Gastrocnemius medialis (tissue), 4 donors: ENCODE data around the gene TCHP. TPM values are rescaled to one million over a fixed set of nuclear protein-coding genes. Genes with fewer than 3 reads are reported as not detected.

ENCODE experiments used
- ATAC-seq, 2 donors: fragments of 150-250 bp; one replicate each; pipeline ENCODE4 v1.9.1; 2016
- DNase-seq, 2 donors: peaks; one replicate each; pipeline ENCODE4 v3.0.0-alpha.2; 2019
- H3K27ac ChIP-seq, 4 donors: fragments of 200-600 bp; sonication (generic); 1 replicate in 1 of 4; 2 replicates in 3 of 4; pipeline ENCODE4 v1.5.1; 2016 to 2018; ENCODE audit warnings: mild to moderate bottlenecking in 2 of 4, moderate library complexity in 1 of 4
- H3K27me3 ChIP-seq, 3 donors: fragments of 200-600 bp; sonication (generic) in 2 of 3; 1 replicate in 1 of 3; 2 replicates in 2 of 3; pipeline versions ENCODE4 v1.5.1 to v1.6.0; 2016 to 2019; ENCODE audit warnings: mild to moderate bottlenecking in 1 of 3, moderate library complexity in 1 of 3
- H3K36me3 ChIP-seq, 2 donors: fragments of 200-600 bp; sonication (generic) in 1 of 2; one replicate each; pipeline ENCODE4 v1.5.1; 2017 to 2018
- H3K4me1 ChIP-seq, 2 donors: fragments of 200-600 bp; sonication (generic) in 1 of 2; one replicate each; pipeline ENCODE4 v1.5.1; 2016 to 2017; ENCODE audit warnings: mild to moderate bottlenecking in 2 of 2
- H3K4me3 ChIP-seq, 4 donors: fragments of 200-600 bp; sonication (generic) in 3 of 4; 1 replicate in 1 of 4; 2 replicates in 3 of 4; pipeline ENCODE4 v1.5.1; 2016 to 2019; ENCODE audit warnings: mild to moderate bottlenecking in 2 of 4
- H3K9me3 ChIP-seq, 3 donors: fragments of 200-600 bp; sonication (generic) in 2 of 3; 1 replicate in 1 of 3; 2 replicates in 2 of 3; pipeline ENCODE4 v1.5.1; 2016 to 2019
- POLR2A ChIP-seq, 2 donors: fragments of 450-650 bp; IDR thresholded peaks; one replicate each; pipeline ENCODE4 v1.6.1; 2017; ENCODE audit warnings: antibody characterized with exemption in 2 of 2, mild to moderate bottlenecking in 2 of 2, moderate library complexity in 2 of 2
- in situ Hi-C, 4 donors: fragments of 200-750 bp; cut with MboI; loops; one replicate each; pipeline versions ENCODE4 v1.15.0 to v1.8.0; 2017; ENCODE audit warnings: low sequenced_read_pairs in 4 of 4
- intact Hi-C: fragments of 100-400 bp; cut with DNase I; formaldehyde crosslinking; loops from one replicate; pipeline ENCODE4 v1.15.1; 2023; ENCODE audit warnings: low total_unique reads
- total RNA-seq, 4 donors: library from RNA; depleted of rRNA; stranded (reverse); fragments of >200 nt; gene quantifications; one replicate each; pipeline versions ENCODE4 v1.1.0 to v1.2.3, GENCODE V29; 2016
- TF ChIP-seq, protein P1 (sequence below), 5 experiments: fragments of 450-650 bp in 3 of 5; fragments of 200-600 bp in 2 of 5; sonication (generic) in 2 of 5; IDR thresholded peaks in 4 of 5; conservative IDR thresholded peaks in 1 of 5; 1 replicate in 4 of 5; 2 replicates in 1 of 5; pipeline ENCODE4 v1.5.1; 2016 to 2019; ENCODE audit warnings: antibody characterized with exemption in 5 of 5, mild to moderate bottlenecking in 3 of 5, moderate library complexity in 3 of 5

TCHP gene
- total RNA-seq, 4 donors from 2014 or later = 7.3 to 9.4 (median 8.0) TPM

DNA sequence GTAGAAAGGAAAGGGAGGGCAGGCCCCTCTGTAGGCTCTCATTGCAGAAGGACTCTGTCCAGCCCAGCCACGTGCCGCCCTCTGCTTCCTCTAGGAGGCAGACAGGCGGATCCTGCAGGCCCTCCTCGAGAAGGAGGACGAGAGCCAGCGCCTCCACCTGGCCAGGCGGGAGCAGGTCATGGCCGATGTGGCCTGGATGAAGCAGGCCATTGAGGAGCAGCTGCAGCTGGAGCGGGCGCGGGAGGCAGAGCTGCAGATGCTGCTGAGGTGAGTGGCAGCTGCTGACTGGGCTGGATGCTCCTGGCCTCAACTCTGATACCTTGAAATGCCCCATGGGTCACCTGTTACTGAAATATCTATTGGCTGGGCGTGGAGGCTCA is 10.9 kb downstream of the TCHP start:
- H3K27ac ChIP-seq = no peak overlapping the region
- H3K4me3 ChIP-seq = no peak overlapping the region
- H3K27me3 ChIP-seq = no peaks in the 10 kb centered on the region
- no peaks in the 10 kb centered on the region for H3K4me1 ChIP-seq
- peaks cover 0 to 98% of the 10 kb centered on the region in 2 donors for H3K36me3 ChIP-seq
- intact Hi-C loops (no loop called here), in situ Hi-C loops (no loop called here)
- ATAC-seq (no peak), DNase-seq (no peak)
- no peaks in the 10 kb centered on the region for H3K9me3 ChIP-seq
- TF ChIP-seq, protein P1, sequence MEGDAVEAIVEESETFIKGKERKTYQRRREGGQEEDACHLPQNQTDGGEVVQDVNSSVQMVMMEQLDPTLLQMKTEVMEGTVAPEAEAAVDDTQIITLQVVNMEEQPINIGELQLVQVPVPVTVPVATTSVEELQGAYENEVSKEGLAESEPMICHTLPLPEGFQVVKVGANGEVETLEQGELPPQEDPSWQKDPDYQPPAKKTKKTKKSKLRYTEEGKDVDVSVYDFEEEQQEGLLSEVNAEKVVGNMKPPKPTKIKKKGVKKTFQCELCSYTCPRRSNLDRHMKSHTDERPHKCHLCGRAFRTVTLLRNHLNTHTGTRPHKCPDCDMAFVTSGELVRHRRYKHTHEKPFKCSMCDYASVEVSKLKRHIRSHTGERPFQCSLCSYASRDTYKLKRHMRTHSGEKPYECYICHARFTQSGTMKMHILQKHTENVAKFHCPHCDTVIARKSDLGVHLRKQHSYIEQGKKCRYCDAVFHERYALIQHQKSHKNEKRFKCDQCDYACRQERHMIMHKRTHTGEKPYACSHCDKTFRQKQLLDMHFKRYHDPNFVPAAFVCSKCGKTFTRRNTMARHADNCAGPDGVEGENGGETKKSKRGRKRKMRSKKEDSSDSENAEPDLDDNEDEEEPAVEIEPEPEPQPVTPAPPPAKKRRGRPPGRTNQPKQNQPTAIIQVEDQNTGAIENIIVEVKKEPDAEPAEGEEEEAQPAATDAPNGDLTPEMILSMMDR (IDR thresholded peaks at IDR 0.05 in 4 of 5, conservative IDR thresholded peaks at IDR 0.05 in 1 of 5) = no peak
- no peak for TF ChIP-seq POLR2A (IDR thresholded peaks at IDR 0.05)

- intact Hi-C loops = no loop called here
- Histone ChIP-seq H3K27me3 (no peaks in the 10 kb centered on the region), H3K4me3 (no peak overlapping the region), H3K36me3 (peaks cover 0 to 98% of the 10 kb centered on the region in 2 donors), H3K9me3 (no peaks in the 10 kb centered on the region), H3K4me1 (no peaks in the 10 kb centered on the region), H3K27ac (no peak overlapping the region)
- ATAC-seq (no peak), DNase-seq (no peak)
- TF ChIP-seq POLR2A (IDR thresholded peaks at IDR 0.05) = no peak
- TF ChIP-seq, protein P1 (IDR thresholded peaks at IDR 0.05 in 4 of 5, conservative IDR thresholded peaks at IDR 0.05 in 1 of 5) = no peak
- in situ Hi-C loops = no loop called here
Measured at GRCh38 chr12:109912855-109913321, 12.8 kb downstream of the TCHP start.

DNA sequence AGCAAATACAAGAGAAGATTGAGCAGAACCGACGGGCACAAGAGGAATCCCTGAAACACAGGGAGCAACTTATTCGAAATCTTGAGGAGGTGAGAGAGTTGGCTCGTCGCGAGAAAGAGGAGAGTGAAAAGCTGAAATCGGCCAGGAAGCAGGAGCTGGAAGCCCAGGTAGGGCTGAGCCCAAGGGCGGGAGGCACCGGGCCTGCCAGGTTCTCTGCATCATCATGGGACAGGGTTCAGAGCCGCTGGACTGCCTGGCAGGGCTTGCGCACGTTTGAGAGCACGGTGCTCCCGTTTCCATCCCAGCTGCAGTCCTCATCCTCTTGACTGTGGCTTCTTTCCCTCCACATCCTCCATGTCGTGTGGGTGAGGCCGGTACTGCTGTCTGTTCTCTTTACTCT is 14.4 kb downstream of the TCHP start:
- no peaks in the 10 kb centered on the region for H3K27me3 ChIP-seq

DNA sequence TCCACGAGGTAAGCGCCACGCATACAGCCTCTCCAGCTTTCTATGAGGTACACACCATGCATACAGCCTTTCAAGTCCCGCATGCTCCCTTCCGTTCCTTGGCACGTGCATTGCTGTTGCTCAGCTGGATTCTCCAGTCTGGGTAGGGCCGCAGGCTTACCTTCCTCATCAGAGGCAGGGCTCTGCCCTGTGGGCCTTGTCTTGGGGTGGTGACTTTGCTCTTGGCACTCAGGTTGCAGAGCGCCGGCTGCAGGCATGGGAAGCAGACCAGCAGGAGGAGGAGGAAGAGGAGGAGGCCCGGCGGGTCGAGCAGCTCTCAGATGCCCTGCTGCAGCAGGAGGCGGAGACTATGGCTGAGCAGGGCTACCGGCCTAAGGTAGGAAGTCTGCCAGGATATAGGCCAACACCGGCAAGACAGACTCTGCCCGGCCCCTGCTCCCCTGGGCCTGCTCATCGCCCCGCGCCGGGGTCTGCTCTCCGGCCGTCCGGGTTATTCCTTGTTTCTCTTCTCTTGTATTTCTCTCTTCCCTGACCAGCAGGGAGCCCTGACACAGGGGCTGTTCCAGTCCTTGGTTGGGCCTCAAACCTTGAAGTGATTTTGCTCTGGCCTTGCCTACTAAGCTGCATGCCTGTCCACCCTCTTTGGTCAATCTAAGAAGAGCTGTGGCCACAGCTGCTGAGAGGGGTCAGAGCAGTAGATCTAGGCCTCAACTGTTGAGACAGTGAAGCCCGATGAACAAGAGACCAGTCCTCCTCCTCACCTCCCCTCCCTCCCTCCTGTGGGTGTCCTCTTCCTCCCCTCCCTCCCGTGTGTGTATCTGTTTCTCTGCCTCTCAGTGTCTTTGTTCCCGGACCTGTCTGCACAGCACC is 15.3 kb downstream of the TCHP start:
- H3K27ac ChIP-seq = no peak overlapping the region
- intact Hi-C loops (no loop called here), in situ Hi-C loops (no loop called here)
- no peak for ATAC-seq
- H3K27me3 ChIP-seq = no peaks in the 10 kb centered on the region
- no peaks in the 10 kb centered on the region for H3K9me3 ChIP-seq
- TF ChIP-seq, protein P1 (IDR thresholded peaks at IDR 0.05 in 4 of 5, conservative IDR thresholded peaks at IDR 0.05 in 1 of 5) = no peak
- no peak for TF ChIP-seq POLR2A (IDR thresholded peaks at IDR 0.05)
- no peak overlapping the region for H3K4me3 ChIP-seq
- H3K36me3 ChIP-seq = peaks cover 0 to 91% of the 10 kb centered on the region in 2 donors
- no peak for DNase-seq
- no peaks in the 10 kb centered on the region for H3K4me1 ChIP-seq

More for the DNA sequence above, 14.4 kb downstream of the TCHP start:
- Histone ChIP-seq H3K36me3 (peaks cover 0 to 95% of the 10 kb centered on the region in 2 donors), H3K4me1 (no peaks in the 10 kb centered on the region), H3K4me3 (no peak overlapping the region), H3K27ac (no peak overlapping the region), H3K9me3 (no peaks in the 10 kb centered on the region)
- intact Hi-C loops = no loop called here
- no peak for ATAC-seq
- DNase-seq = no peak
- in situ Hi-C loops = no loop called here
- TF ChIP-seq POLR2A (IDR thresholded peaks at IDR 0.05) = no peak
- TF ChIP-seq, protein P1 (IDR thresholded peaks at IDR 0.05 in 4 of 5, conservative IDR thresholded peaks at IDR 0.05 in 1 of 5) = no peak
